ENCODE results near the gene KRTAP12-1. TPM values are rescaled to one million over a fixed set of nuclear protein-coding genes. Genes with fewer than 3 reads are reported as not detected.

KRTAP12-1 gene
- total and polyA plus RNA-seq, 4 donors, result not detected

GRCh38 chr21:44709426-44710293 lies 27.7 kb upstream of the KRTAP12-1 start:
- Histone ChIP-seq H3K9me3 (ENCODE audit: control insufficient read depth in 4 of 4, insufficient read depth in 3 of 4, low read length in 3 of 4) (peaks cover 0 to 15% (median 0%) of the 10 kb centered on the region in 4 donors), H3K4me1 (ENCODE audit: control insufficient read depth in 5 of 5, insufficient read depth in 5 of 5, low read length in 5 of 5) (peaks cover 0 to 30% (median 8%) of the 10 kb centered on the region in 5 donors), H3K4me3 (no peak overlapping the region), H3K27ac (ENCODE audit: low read depth in 1 of 2, low read length in 1 of 2) (no peak overlapping the region), H3K9ac (ENCODE audit: insufficient read depth in 1 of 2, low read length in 2 of 2) (no peak overlapping the region), H3K36me3 (ENCODE audit: control insufficient read depth in 4 of 4, insufficient read depth in 4 of 4, low read length in 4 of 4) (no peaks in the 10 kb centered on the region), H3K27me3 (ENCODE audit: control insufficient read depth in 3 of 3, insufficient read depth in 3 of 3, low read length in 2 of 3) (peaks cover 35 to 87% (median 64%) of the 10 kb centered on the region in 3 donors)
- peak in 1 of 3 donors; percentile 12 for DNase-seq
- no peak for ATAC-seq (ENCODE audit: insufficient read depth, low FRiP score)
- TF ChIP-seq CTCF (IDR thresholded peaks at IDR 0.05; ENCODE audit: control extremely low read depth, extremely low read depth), result no peak
- 6% methylated on average over 38 to 45 of the region's 45 CpGs for WGBS, 2 donors

- Histone ChIP-seq H3K9me3 (ENCODE audit: control insufficient read depth in 4 of 4, insufficient read depth in 3 of 4, low read length in 3 of 4) (peaks cover 0 to 16% (median 0%) of the 10 kb centered on the region in 4 donors), H3K27me3 (ENCODE audit: control insufficient read depth in 3 of 3, insufficient read depth in 3 of 3, low read length in 2 of 3) (peaks cover 39 to 87% (median 63%) of the 10 kb centered on the region in 3 donors), H3K36me3 (ENCODE audit: control insufficient read depth in 4 of 4, insufficient read depth in 4 of 4, low read length in 4 of 4) (no peaks in the 10 kb centered on the region), H3K4me3 (no peak overlapping the region), H3K4me1 (ENCODE audit: control insufficient read depth in 5 of 5, insufficient read depth in 5 of 5, low read length in 5 of 5) (peaks cover 0 to 30% (median 8%) of the 10 kb centered on the region in 5 donors), H3K9ac (ENCODE audit: insufficient read depth in 1 of 2, low read length in 2 of 2) (no peak overlapping the region), H3K27ac (ENCODE audit: low read depth in 1 of 2, low read length in 1 of 2) (no peak overlapping the region)
- DNase-seq (peak in 1 of 3 donors; percentile 10), ATAC-seq (ENCODE audit: insufficient read depth, low FRiP score) (no peak)
- no peak for TF ChIP-seq CTCF (IDR thresholded peaks at IDR 0.05; ENCODE audit: control extremely low read depth, extremely low read depth)
- WGBS, 2 donors, result 7 to 16% methylated on average over 24 to 25 of the region's 25 CpGs
Observed at GRCh38 chr21:44708866-44709425, 27.0 kb upstream of the KRTAP12-1 start.

GRCh38 chr21:44708213-44708865 lies 26.4 kb upstream of the KRTAP12-1 start:
- peaks cover 0 to 30% (median 8%) of the 10 kb centered on the region in 5 donors for H3K4me1 ChIP-seq (ENCODE audit: control insufficient read depth in 5 of 5, insufficient read depth in 5 of 5, low read length in 5 of 5)
- H3K36me3 ChIP-seq (ENCODE audit: control insufficient read depth in 4 of 4, insufficient read depth in 4 of 4, low read length in 4 of 4), result no peaks in the 10 kb centered on the region
- H3K9me3 ChIP-seq (ENCODE audit: control insufficient read depth in 4 of 4, insufficient read depth in 3 of 4, low read length in 3 of 4), result peaks cover 0 to 16% (median 0%) of the 10 kb centered on the region in 4 donors
- ATAC-seq (ENCODE audit: insufficient read depth, low FRiP score), result no peak
- no peak overlapping the region for H3K27ac ChIP-seq (ENCODE audit: low read depth in 1 of 2, low read length in 1 of 2)
- peak in 1 of 3 donors; percentile 11 for DNase-seq
- peaks cover 39 to 87% (median 57%) of the 10 kb centered on the region in 3 donors for H3K27me3 ChIP-seq (ENCODE audit: control insufficient read depth in 3 of 3, insufficient read depth in 3 of 3, low read length in 2 of 3)
- WGBS, 2 donors, result 2 to 14% methylated on average over 13 of the region's 13 CpGs
- H3K9ac ChIP-seq (ENCODE audit: insufficient read depth in 1 of 2, low read length in 2 of 2), result no peak overlapping the region
- no peak overlapping the region for H3K4me3 ChIP-seq
- TF ChIP-seq CTCF (IDR thresholded peaks at IDR 0.05; ENCODE audit: control extremely low read depth, extremely low read depth), result no peak

All from lung (tissue), 12 donors.